Muscle layer of duodenum (tissue), 2 donors: ENCODE data around the gene KIAA0825.

Source experiments
- H3K27ac ChIP-seq: one replicate; pipeline ENCODE4 v1.7.0; 2013; ENCODE audit warnings: mild to moderate bottlenecking, low read length
- H3K27me3 ChIP-seq: one replicate; pipeline ENCODE4 v1.7.0; 2013; ENCODE audit warnings: low read depth, mild to moderate bottlenecking, control low read depth, low read length
- H3K36me3 ChIP-seq, 2 donors: one replicate each; pipeline ENCODE4 v1.7.0; 2013; ENCODE audit warnings: low read length in 2 of 2, control low read depth in 1 of 2, mild to moderate bottlenecking in 1 of 2; ENCODE audit not compliant: insufficient read depth in 2 of 2, control insufficient read depth in 1 of 2
- H3K4me1 ChIP-seq, 2 donors: one replicate each; pipeline ENCODE4 v1.7.0; 2013; ENCODE audit warnings: low read length in 2 of 2, mild to moderate bottlenecking in 2 of 2, control low read depth in 1 of 2, moderate library complexity in 1 of 2; ENCODE audit not compliant: insufficient read depth in 2 of 2, control insufficient read depth in 1 of 2
- H3K4me3 ChIP-seq, 2 donors: one replicate each; pipeline ENCODE4 v1.7.0; 2013; ENCODE audit warnings: low read length in 2 of 2, low read depth in 1 of 2, mild to moderate bottlenecking in 1 of 2
- H3K9me3 ChIP-seq, 2 donors: one replicate each; pipeline ENCODE4 v1.7.0; 2013; ENCODE audit warnings: low read length in 2 of 2, control low read depth in 1 of 2, mild to moderate bottlenecking in 1 of 2; ENCODE audit not compliant: control insufficient read depth in 1 of 2
- donor health status: healthy.

The KIAA0825 gene

GRCh38 chr5:94431696-94432095 lies 186.7 kb downstream of the KIAA0825 start:
- peaks cover 0 to 4% of the 10 kb centered on the region in 2 donors for H3K9me3 ChIP-seq
- no peaks in the 10 kb centered on the region for H3K4me1 ChIP-seq
- no peak overlapping the region for H3K27ac ChIP-seq
- H3K27me3 ChIP-seq = no peaks in the 10 kb centered on the region
- no peak overlapping the region for H3K4me3 ChIP-seq
- no peaks in the 10 kb centered on the region for H3K36me3 ChIP-seq

- no peaks in the 10 kb centered on the region for H3K36me3 ChIP-seq
- H3K4me3 ChIP-seq = no peak overlapping the region
- no peaks in the 10 kb centered on the region for H3K27me3 ChIP-seq
- H3K27ac ChIP-seq = no peak overlapping the region
- H3K9me3 ChIP-seq = peaks cover 0 to 4% of the 10 kb centered on the region in 2 donors
- H3K4me1 ChIP-seq = no peaks in the 10 kb centered on the region
These were observed 188.8 kb downstream of the KIAA0825 start for GRCh38 chr5:94429566-94429965.

GRCh38 chr5:94425396-94425795 lies 193.0 kb downstream of the KIAA0825 start:
- H3K9me3 ChIP-seq = peaks cover 0 to 4% of the 10 kb centered on the region in 2 donors
- H3K36me3 ChIP-seq = no peaks in the 10 kb centered on the region
- no peak overlapping the region for H3K27ac ChIP-seq
- H3K27me3 ChIP-seq = no peaks in the 10 kb centered on the region
- no peak overlapping the region for H3K4me3 ChIP-seq
- H3K4me1 ChIP-seq = no peaks in the 10 kb centered on the region

GRCh38 chr5:94423411-94423810 lies 195.0 kb downstream of the KIAA0825 start:
- Histone ChIP-seq H3K9me3 (peaks cover 0 to 3% of the 10 kb centered on the region in 2 donors), H3K36me3 (no peaks in the 10 kb centered on the region), H3K4me3 (no peak overlapping the region), H3K27ac (no peak overlapping the region), H3K4me1 (no peaks in the 10 kb centered on the region), H3K27me3 (no peaks in the 10 kb centered on the region)

GRCh38 chr5:94422812-94423211 lies 195.6 kb downstream of the KIAA0825 start:
- H3K9me3 ChIP-seq = no peaks in the 10 kb centered on the region
- no peak overlapping the region for H3K4me3 ChIP-seq
- no peaks in the 10 kb centered on the region for H3K36me3 ChIP-seq
- H3K4me1 ChIP-seq = no peaks in the 10 kb centered on the region
- no peak overlapping the region for H3K27ac ChIP-seq
- no peaks in the 10 kb centered on the region for H3K27me3 ChIP-seq

- Histone ChIP-seq H3K9me3 (no peaks in the 10 kb centered on the region), H3K36me3 (no peaks in the 10 kb centered on the region), H3K27ac (no peak overlapping the region), H3K27me3 (no peaks in the 10 kb centered on the region), H3K4me3 (no peak overlapping the region), H3K4me1 (no peaks in the 10 kb centered on the region)
These were observed 197.5 kb downstream of the KIAA0825 start for GRCh38 chr5:94420885-94421284.

GRCh38 chr5:94415798-94416197 lies 202.6 kb downstream of the KIAA0825 start:
- Histone ChIP-seq H3K9me3 (no peaks in the 10 kb centered on the region), H3K27me3 (no peaks in the 10 kb centered on the region), H3K27ac (no peak overlapping the region), H3K36me3 (no peaks in the 10 kb centered on the region), H3K4me3 (no peak overlapping the region), H3K4me1 (no peaks in the 10 kb centered on the region)

- Histone ChIP-seq H3K9me3 (peaks cover 0 to 6% of the 10 kb centered on the region in 2 donors), H3K27me3 (no peaks in the 10 kb centered on the region), H3K27ac (no peak overlapping the region), H3K36me3 (no peaks in the 10 kb centered on the region), H3K4me1 (no peaks in the 10 kb centered on the region), H3K4me3 (no peak overlapping the region)
These were observed 209.0 kb downstream of the KIAA0825 start for GRCh38 chr5:94409440-94409839.

GRCh38 chr5:94407023-94407422 lies 211.4 kb downstream of the KIAA0825 start:
- H3K4me1 ChIP-seq = no peaks in the 10 kb centered on the region
- H3K4me3 ChIP-seq = no peak overlapping the region
- H3K27ac ChIP-seq = no peak overlapping the region
- H3K27me3 ChIP-seq = no peaks in the 10 kb centered on the region
- H3K9me3 ChIP-seq = peaks cover 0 to 6% of the 10 kb centered on the region in 2 donors
- no peaks in the 10 kb centered on the region for H3K36me3 ChIP-seq

GRCh38 chr5:94403483-94403882 lies 214.9 kb downstream of the KIAA0825 start:
- H3K4me3 ChIP-seq = no peak overlapping the region
- H3K27me3 ChIP-seq = no peaks in the 10 kb centered on the region
- H3K27ac ChIP-seq = no peak overlapping the region
- no peaks in the 10 kb centered on the region for H3K9me3 ChIP-seq
- H3K36me3 ChIP-seq = no peaks in the 10 kb centered on the region
- no peaks in the 10 kb centered on the region for H3K4me1 ChIP-seq

GRCh38 chr5:94402096-94402495 lies 216.3 kb downstream of the KIAA0825 start:
- Histone ChIP-seq H3K27me3 (no peaks in the 10 kb centered on the region), H3K4me1 (no peaks in the 10 kb centered on the region), H3K4me3 (no peak overlapping the region), H3K9me3 (no peaks in the 10 kb centered on the region), H3K27ac (no peak overlapping the region), H3K36me3 (no peaks in the 10 kb centered on the region)

GRCh38 chr5:94397508-94397907 lies 220.9 kb downstream of the KIAA0825 start:
- no peaks in the 10 kb centered on the region for H3K9me3 ChIP-seq
- no peaks in the 10 kb centered on the region for H3K4me1 ChIP-seq
- peaks cover 0 to 3% of the 10 kb centered on the region in 2 donors for H3K36me3 ChIP-seq
- H3K27ac ChIP-seq = no peak overlapping the region
- H3K27me3 ChIP-seq = no peaks in the 10 kb centered on the region
- no peak overlapping the region for H3K4me3 ChIP-seq
